Activated T-helper 2 cell treated with anti-CD3 and anti-CD28 coated beads, Interferon-gamma antibody, Interleukin-2, Interleukin-4, amounts not matched to agents 10 μg/mL and 5 μg/mL and 100 μg/mL, durations not matched to agents 14 hours and 24 hours and 36 hours (primary cell): Measurements from ENCODE around the gene CGB7. TPM values are rescaled to one million over a fixed set of nuclear protein-coding genes. Genes with fewer than 3 reads are reported as not detected.

ENCODE experiments used
- DNase-seq: peaks from one replicate; pipeline ENCODE4 v3.0.0; 2021; ENCODE audit warnings: low spot score
- H3K27ac Mint-ChIP-seq: one replicate; pipeline ENCODE4 v1.8.0; 2021; ENCODE audit warnings: mixed read lengths
- H3K27me3 Mint-ChIP-seq: one replicate; pipeline ENCODE4 v1.8.0; 2021; ENCODE audit warnings: low read depth, mixed read lengths
- H3K36me3 Mint-ChIP-seq: one replicate; pipeline ENCODE4 v1.8.0; 2021; ENCODE audit warnings: low read depth, mixed read lengths
- H3K4me1 Mint-ChIP-seq: one replicate; pipeline ENCODE4 v1.8.0; 2021; ENCODE audit warnings: low read depth, mixed read lengths
- H3K4me3 Mint-ChIP-seq: one replicate; pipeline ENCODE4 v1.8.0; 2021; ENCODE audit warnings: low read depth, mild to moderate bottlenecking, moderate library complexity, mixed read lengths
- H3K9me3 Mint-ChIP-seq: one replicate; pipeline ENCODE4 v1.8.0; 2021; ENCODE audit warnings: mixed read lengths
- intact Hi-C: fragments of 100-400 bp; cut with micrococcal nuclease; formaldehyde crosslinking; loops from one replicate; pipeline ENCODE4 v1.15.1; 2023
- total RNA-seq: library from RNA; stranded (reverse); gene quantifications from 2 replicates; pipeline ENCODE4 v1.2.3, GENCODE V29; 2022

CGB7 gene
- total RNA-seq, 1 donor from 2014 or later: not detected

GRCh38 chr19:49014123-49014869, 43.3 kb downstream of the CGB7 start:
- Mint-ChIP-seq H3K27me3 (peaks cover 7% of the 10 kb centered on the region), H3K4me1 (peaks cover 10% of the 10 kb centered on the region), H3K9me3 (no peaks in the 10 kb centered on the region), H3K27ac (no peak overlapping the region), H3K36me3 (peaks cover 38% of the 10 kb centered on the region), H3K4me3 (no peak overlapping the region)
- no peak for DNase-seq
- intact Hi-C loops: no loop called here

GRCh38 chr19:49011194-49011593, 46.4 kb downstream of the CGB7 start:
- intact Hi-C loops: no loop called here
- Mint-ChIP-seq H3K9me3 (no peaks in the 10 kb centered on the region), H3K4me3 (no peak overlapping the region), H3K27me3 (no peaks in the 10 kb centered on the region), H3K36me3 (peaks cover 47% of the 10 kb centered on the region), H3K27ac (no peak overlapping the region), H3K4me1 (no peaks in the 10 kb centered on the region)
- no peak for DNase-seq

- DNase-seq: no peak
- intact Hi-C loops: no loop called here
- no peaks in the 10 kb centered on the region for H3K9me3 Mint-ChIP-seq
- H3K27me3 Mint-ChIP-seq: no peaks in the 10 kb centered on the region
- H3K36me3 Mint-ChIP-seq: peaks cover 49% of the 10 kb centered on the region
- H3K4me3 Mint-ChIP-seq: no peak overlapping the region
- no peak overlapping the region for H3K27ac Mint-ChIP-seq
- H3K4me1 Mint-ChIP-seq: no peaks in the 10 kb centered on the region
These were observed 47.1 kb downstream of the CGB7 start for GRCh38 chr19:49010453-49010852.

- Mint-ChIP-seq H3K27me3 (no peaks in the 10 kb centered on the region), H3K4me1 (no peaks in the 10 kb centered on the region), H3K4me3 (no peak overlapping the region), H3K36me3 (peaks cover 50% of the 10 kb centered on the region), H3K9me3 (no peaks in the 10 kb centered on the region), H3K27ac (no peak overlapping the region)
- intact Hi-C loops: no loop called here
- DNase-seq: no peak
These were observed 47.7 kb downstream of the CGB7 start for GRCh38 chr19:49009828-49010227.

GRCh38 chr19:49006905-49007304, 50.6 kb downstream of the CGB7 start:
- Mint-ChIP-seq H3K27ac (no peak overlapping the region), H3K27me3 (no peaks in the 10 kb centered on the region), H3K4me3 (no peak overlapping the region), H3K4me1 (no peaks in the 10 kb centered on the region), H3K36me3 (peaks cover 63% of the 10 kb centered on the region), H3K9me3 (no peaks in the 10 kb centered on the region)
- intact Hi-C loops: no loop called here
- DNase-seq: no peak

GRCh38 chr19:49004964-49005614, 52.5 kb downstream of the CGB7 start:
- H3K27me3 Mint-ChIP-seq: no peaks in the 10 kb centered on the region
- no peaks in the 10 kb centered on the region for H3K4me1 Mint-ChIP-seq
- no peak overlapping the region for H3K27ac Mint-ChIP-seq
- no peak overlapping the region for H3K4me3 Mint-ChIP-seq
- DNase-seq: no peak
- intact Hi-C loops: no loop called here
- no peaks in the 10 kb centered on the region for H3K9me3 Mint-ChIP-seq
- H3K36me3 Mint-ChIP-seq: peaks cover 52% of the 10 kb centered on the region

Other genes starting within 250 kb of the CGB7 start
- gene BCAT2, start 246.7 kb downstream of the CGB7 start, total RNA-seq: 87.9 and 88.9 TPM in 2 replicates
- 0.57 and 0.89 TPM in 2 replicates for gene HSD17B14, start 221.3 kb downstream of the CGB7 start, total RNA-seq
- 1.6 and 2.2 TPM in 2 replicates for gene PLEKHA4, start 189.1 kb downstream of the CGB7 start, total RNA-seq
- 30.8 and 31.8 TPM in 2 replicates for gene PPP1R15A, start 185.3 kb downstream of the CGB7 start, total RNA-seq
- gene TULP2, start 159.0 kb downstream of the CGB7 start, total RNA-seq: not detected in 2 replicates
- gene NUCB1, start 157.4 kb downstream of the CGB7 start, total RNA-seq: 142 and 147 TPM in 2 replicates
- 0.67 TPM in 1 of 2 replicates, not detected in the other for gene DHDH, start 124.0 kb downstream of the CGB7 start, total RNA-seq
- gene BAX, start 102.9 kb downstream of the CGB7 start, total RNA-seq: 232 and 242 TPM in 2 replicates
- gene FTL, start 92.4 kb downstream of the CGB7 start, total RNA-seq: 646 and 658 TPM in 2 replicates
- 68.5 and 70.3 TPM in 2 replicates for gene GYS1, start 64.4 kb downstream of the CGB7 start, total RNA-seq
- 160 and 170 TPM in 2 replicates for gene RUVBL2, start 63.9 kb downstream of the CGB7 start, total RNA-seq
- gene LHB, start 40.7 kb downstream of the CGB7 start, total RNA-seq: 0.41 TPM in 1 of 2 replicates, not detected in the other
- not detected in 2 replicates for gene CGB3, start 33.4 kb downstream of the CGB7 start, total RNA-seq
- gene CGB2, start 25.9 kb downstream of the CGB7 start, total RNA-seq: 0.28 TPM in 1 of 2 replicates, not detected in the other
- gene CGB1, start 20.9 kb downstream of the CGB7 start, total RNA-seq: not detected in 2 replicates
- gene CGB5, start 13.9 kb downstream of the CGB7 start, total RNA-seq: not detected in 2 replicates
- gene CGB8, start 8.6 kb downstream of the CGB7 start, total RNA-seq: not detected in 2 replicates
- gene NTF4, start 7.1 kb upstream of the CGB7 start, total RNA-seq: not detected in 2 replicates
- not detected in 2 replicates for gene KCNA7, start 14.9 kb upstream of the CGB7 start, total RNA-seq
- 259 and 279 TPM in 2 replicates for gene SNRNP70, start 27.7 kb upstream of the CGB7 start, total RNA-seq
- gene LIN7B, start 56.6 kb upstream of the CGB7 start, total RNA-seq: 5.9 and 7.7 TPM in 2 replicates
- 1.7 and 2.3 TPM in 2 replicates for gene C19orf73, start 61.4 kb upstream of the CGB7 start, total RNA-seq
- gene PPFIA3, start 61.8 kb upstream of the CGB7 start, total RNA-seq: 3.6 and 5.0 TPM in 2 replicates
- gene HRC, start 97.6 kb upstream of the CGB7 start, total RNA-seq: not detected in 2 replicates
- gene TRPM4, start 100.0 kb upstream of the CGB7 start, total RNA-seq: 1.3 and 1.9 TPM in 2 replicates